IMR-90 (cell line): ENCODE results near the gene DBX1. TPM values are rescaled to one million over a fixed set of nuclear protein-coding genes. Genes with fewer than 3 reads are reported as not detected.

ENCODE experiments used
- ATAC-seq: fragments of 200-7000 bp; cut with Tn5 transposase; 2 replicates; pipeline ENCODE4 v1.9.1; 2020; ENCODE audit warnings: low read depth, mild to moderate bottlenecking, moderate library complexity
- BruUV-seq: library from RNA; stranded (reverse); fragments of 400-500 nt; replicated peaks from 2 replicates; lab custom pipeline; 2021; lab: Mats Ljungman, UMichigan
- CTCF ChIA-PET: fragments of 300-600 bp; formaldehyde crosslinking; extraction: SDS; loops from one replicate; lab custom pipeline; 2021; ENCODE audit warnings: antibody characterized with exemption; lab: Yijun Ruan, JAX
- POLR2A ChIA-PET: fragments of 300-600 bp; sonication (Branson Sonifier 250); formaldehyde crosslinking; loops from one replicate; lab custom pipeline; 2022; ENCODE audit warnings: antibody characterized with exemption; ENCODE audit not compliant: unreplicated experiment; lab: Charles Lee
- DNase-seq: peaks from one replicate; pipeline ENCODE4 v3.0.0; 2013
- H2AFZ ChIP-seq: replicated peaks from 2 replicates; pipeline ENCODE3; 2013; ENCODE audit warnings: low read length, mild to moderate bottlenecking; ENCODE audit not compliant: poor library complexity
- H2AK5ac ChIP-seq: 2 replicates; pipeline ENCODE4 v1.6.1; 2013; ENCODE audit warnings: low read depth, low read length, inconsistent platforms
- H2AK9ac ChIP-seq: replicated peaks from 2 replicates; pipeline ENCODE3; 2013; ENCODE audit warnings: mild to moderate bottlenecking, low read depth, low read length, moderate library complexity; ENCODE audit not compliant: poor library complexity
- H2BK120ac ChIP-seq: 2 replicates; pipeline ENCODE4 v1.6.1; 2013; ENCODE audit warnings: low read depth, low read length, inconsistent platforms
- H2BK15ac ChIP-seq: 3 replicates; pipeline ENCODE4 v1.6.1; 2013; ENCODE audit warnings: low read depth, low read length, inconsistent platforms
- H2BK20ac ChIP-seq: 2 replicates; pipeline ENCODE4 v1.6.1; 2013; ENCODE audit warnings: low read depth, mild to moderate bottlenecking, inconsistent platforms, low read length, moderate library complexity
- H2BK5ac ChIP-seq: 2 replicates; pipeline ENCODE4 v1.6.1; 2013; ENCODE audit warnings: mild to moderate bottlenecking, low read depth, low read length, inconsistent platforms; ENCODE audit not compliant: poor library complexity, severe bottlenecking
- H3K14ac ChIP-seq: replicated peaks from 2 replicates; pipeline ENCODE4 v1.6.1; 2013; ENCODE audit warnings: low read depth, low read length, inconsistent platforms
- H3K18ac ChIP-seq: 2 replicates; pipeline ENCODE4 v1.6.1; 2013; ENCODE audit warnings: low read depth, low read length, control low read depth
- H3K23ac ChIP-seq: 2 replicates; pipeline ENCODE4 v1.6.1; 2013; ENCODE audit warnings: low read depth, low read length, inconsistent platforms
- H3K27ac ChIP-seq: 2 replicates; pipeline ENCODE4 v1.5.1; 2013; ENCODE audit warnings: mild to moderate bottlenecking, control low read depth, low read length; ENCODE audit not compliant: insufficient read depth
- H3K27me3 ChIP-seq: 2 replicates; pipeline ENCODE4 v1.6.1; 2013; ENCODE audit warnings: low read length; ENCODE audit not compliant: control insufficient read depth, insufficient read depth
- H3K36me3 ChIP-seq: 2 replicates; pipeline ENCODE4 v1.6.1; 2013; ENCODE audit warnings: low read length, mixed read lengths; ENCODE audit not compliant: control insufficient read depth, insufficient read depth
- H3K4ac ChIP-seq: 2 replicates; pipeline ENCODE4 v1.6.1; 2013; ENCODE audit warnings: low read depth, low read length, inconsistent platforms
- H3K4me1 ChIP-seq: 2 replicates; pipeline ENCODE4 v1.6.1; 2013; ENCODE audit warnings: low read length, mixed read lengths; ENCODE audit not compliant: control insufficient read depth, insufficient read depth
- H3K4me2 ChIP-seq: 2 replicates; pipeline ENCODE4 v1.6.1; 2013; ENCODE audit warnings: low read depth, mild to moderate bottlenecking, control low read depth, low read length, moderate library complexity
- H3K4me3 ChIP-seq: 2 replicates; pipeline ENCODE4 v1.5.1; 2013; ENCODE audit warnings: low read depth, mild to moderate bottlenecking, control low read depth, low read length, moderate library complexity; ENCODE audit not compliant: insufficient read depth
- H3K56ac ChIP-seq: 2 replicates; pipeline ENCODE4 v1.6.1; 2013; ENCODE audit warnings: low read length, inconsistent platforms; ENCODE audit not compliant: insufficient read depth; ENCODE audit errors: extremely low read depth
- H3K79me1 ChIP-seq, 2 experiments: 2 replicates each; pipeline ENCODE4 v1.6.1; 2013; ENCODE audit warnings: low read length in 2 of 2, inconsistent platforms in 1 of 2, low read depth in 1 of 2
- H3K9ac ChIP-seq: 2 replicates; pipeline ENCODE4 v1.6.1; 2013; ENCODE audit warnings: low read depth, low read length, control low read depth
- H3K9me1 ChIP-seq: 2 replicates; pipeline ENCODE4 v1.6.1; 2013; ENCODE audit warnings: low read length, inconsistent platforms; ENCODE audit not compliant: insufficient read depth
- H3K9me3 ChIP-seq: 2 replicates; pipeline ENCODE4 v1.6.1; 2013; ENCODE audit warnings: low read length; ENCODE audit not compliant: control insufficient read depth, insufficient read depth
- H4K20me1 ChIP-seq: 2 replicates; pipeline ENCODE4 v1.6.1; 2013; ENCODE audit warnings: low read length, inconsistent platforms; ENCODE audit not compliant: insufficient read depth
- H4K5ac ChIP-seq: 2 replicates; pipeline ENCODE4 v1.6.1; 2013; ENCODE audit warnings: mild to moderate bottlenecking, low read depth, low read length, control low read depth
- H4K8ac ChIP-seq, 2 experiments: 2 replicates each; pipeline ENCODE4 v1.6.1; 2013; ENCODE audit warnings: low read depth in 2 of 2, low read length in 2 of 2, control low read depth in 1 of 2, inconsistent platforms in 1 of 2
- H4K91ac ChIP-seq: 2 replicates; pipeline ENCODE4 v1.6.1; 2013; ENCODE audit warnings: low read depth, low read length, inconsistent platforms; ENCODE audit not compliant: insufficient read depth
- BHLHE40 ChIP-seq: fragments of 150-350 bp; IDR thresholded peaks from 2 replicates; pipeline ENCODE4 v1.6.1; 2016; ENCODE audit warnings: mild to moderate bottlenecking, low read depth, low read length
- CEBPB ChIP-seq: IDR thresholded peaks from 2 replicates; pipeline ENCODE4 v1.6.1; 2012; ENCODE audit warnings: low read depth, low read length, improper control_type of control experiment
- CHD1 ChIP-seq: IDR thresholded peaks from 2 replicates; pipeline ENCODE4 v1.6.1; 2012; ENCODE audit warnings: low read depth, low read length, improper control_type of control experiment
- CTCF ChIP-seq: conservative IDR thresholded peaks from 2 replicates; pipeline ENCODE4 v1.5.1; 2012; ENCODE audit warnings: mild to moderate bottlenecking, low read depth, low read length, improper control_type of control experiment
- ELK1 ChIP-seq: fragments of 150-350 bp; IDR thresholded peaks from 2 replicates; pipeline ENCODE4 v1.6.1; 2016; ENCODE audit warnings: low read depth, mild to moderate bottlenecking, low read length, moderate library complexity, borderline replicate concordance
- FOS ChIP-seq: fragments of 150-350 bp; IDR thresholded peaks from 2 replicates; pipeline ENCODE4 v1.6.1; 2016; ENCODE audit warnings: low read depth, low read length
- MAFK ChIP-seq: IDR thresholded peaks from 2 replicates; pipeline ENCODE4 v1.6.1; 2012; ENCODE audit warnings: low read depth, low read length, improper control_type of control experiment
- MAZ ChIP-seq: IDR thresholded peaks from 2 replicates; pipeline ENCODE4 v1.6.1; 2012; ENCODE audit warnings: low read depth, mild to moderate bottlenecking, low read length, improper control_type of control experiment, moderate library complexity, borderline replicate concordance
- MXI1 ChIP-seq: IDR thresholded peaks from 2 replicates; pipeline ENCODE4 v1.6.1; 2012; ENCODE audit warnings: low read depth, mild to moderate bottlenecking, low read length, moderate library complexity, borderline replicate concordance
- NFE2L2 ChIP-seq: fragments of 150-350 bp; IDR thresholded peaks from 2 replicates; pipeline ENCODE4 v1.6.1; 2016; ENCODE audit warnings: low read depth, mild to moderate bottlenecking, low read length
- POLR2A ChIP-seq: IDR thresholded peaks from 2 replicates; pipeline ENCODE4 v1.6.1; 2012; ENCODE audit warnings: mild to moderate bottlenecking, low read depth, low read length
- RAD21 ChIP-seq: IDR thresholded peaks from 2 replicates; pipeline ENCODE4 v1.6.1; 2012; ENCODE audit warnings: low read length, improper control_type of control experiment
- RCOR1 ChIP-seq: IDR thresholded peaks from 2 replicates; pipeline ENCODE4 v1.6.1; 2012; ENCODE audit warnings: mild to moderate bottlenecking, low read length, improper control_type of control experiment; ENCODE audit not compliant: insufficient replicate concordance
- RFX5 ChIP-seq: IDR thresholded peaks from 2 replicates; pipeline ENCODE4 v1.8.0; 2012; ENCODE audit warnings: low read depth, mild to moderate bottlenecking, low read length, moderate library complexity
- SMC3 ChIP-seq: fragments of 150-350 bp; IDR thresholded peaks from 2 replicates; pipeline ENCODE4 v1.6.1; 2016; ENCODE audit warnings: low read depth, mild to moderate bottlenecking, antibody characterized with exemption, low read length, moderate library complexity
- USF2 ChIP-seq: fragments of 150-350 bp; IDR thresholded peaks from 2 replicates; pipeline ENCODE4 v1.6.1; 2017; ENCODE audit warnings: mild to moderate bottlenecking, antibody characterized with exemption, low read length, low read depth
- WGBS, 2 experiments: methylation state at CpG; one replicate each; pipeline versions ENCODE4 v1.1.5 to v1.1.7; 2013; ENCODE audit warnings: missing lambda C conversion rate in 2 of 2; ENCODE audit not compliant: insufficient read length in 1 of 2; ENCODE audit errors: extremely low coverage in 2 of 2; 5-methylcytosine and 5-hydroxymethylcytosine counted together
- dilution Hi-C: fragments of 300-500 bp; cut with HindIII; formaldehyde crosslinking; loops from one replicate; pipeline ENCODE4 v1.14.3; 2018; ENCODE audit warnings: low sequenced_read_pairs; ENCODE audit not compliant: unreplicated experiment
- in situ Hi-C: fragments of 300-500 bp; cut with MboI; formaldehyde crosslinking; loops from 3 replicates; pipeline ENCODE4 v1.14.3; 2019; ENCODE audit warnings: low sequenced_read_pairs, inconsistent platforms, mixed read lengths
- intact Hi-C: fragments of 100-400 bp; cut with micrococcal nuclease; formaldehyde crosslinking; loops from 2 replicates; pipeline ENCODE4 v1.10.0; 2022
- polyA plus RNA-seq, 3 experiments: library from polyadenylated mRNA; depleted of rRNA; stranded (reverse); fragments of >200 nt; gene quantifications; 2 replicates each; pipeline ENCODE4 v1.2.3, GENCODE V29; 2012; ENCODE audit warnings: low replicate concordance in 1 of 3
- total RNA-seq: library from RNA; depleted of rRNA; stranded (reverse); fragments of >200 nt; gene quantifications from 2 replicates; pipeline ENCODE4 v1.2.3, GENCODE V29; 2012

DBX1 gene
- total and polyA plus RNA-seq, 2 of the 4 experiments (the other 2 are of a cell fraction) = not detected

- in situ Hi-C loops = no loop called here
- no peak for ATAC-seq
- BruUV-seq = no TSS peak
Observed at GRCh38 chr11:20163783-20164481, 3.7 kb upstream of the DBX1 start.

More at GRCh38 chr11:20163783-20164481, 3.7 kb upstream of the DBX1 start:
- Histone ChIP-seq H3K4me3 (no peak overlapping the region), H3K27ac (no peak overlapping the region), H3K4ac (no peak overlapping the region), H2BK120ac (no peak overlapping the region), H2AK9ac (no peak overlapping the region), H3K4me2 (peak overlapping the region; percentile 84; the same call in 1 of the 2 replicates), H3K18ac (no peak overlapping the region), H4K91ac (no peak overlapping the region), H3K23ac (no peak overlapping the region), H2BK20ac (no peak overlapping the region), H3K36me3 (no peaks in the 10 kb centered on the region), H2BK5ac (no peak overlapping the region), H3K56ac (no peak overlapping the region), H4K8ac (no peak overlapping the region), H2AFZ (no peak overlapping the region), H4K5ac (no peak overlapping the region), H3K79me1 (no peaks in the 10 kb centered on the region), H3K9me1 (no peaks in the 10 kb centered on the region), H3K9me3 (peaks cover 13% of the 10 kb centered on the region), H2BK15ac (no peak overlapping the region), H3K4me1 (no peaks in the 10 kb centered on the region), H3K27me3 (peaks cover 74% of the 10 kb centered on the region), H3K14ac (no peak overlapping the region), H3K9ac (no peak overlapping the region), H4K20me1 (no peaks in the 10 kb centered on the region; the same call in 1 of the 2 replicates), H2AK5ac (no peak overlapping the region)
- DNase-seq = no peak
- CTCF ChIA-PET = no interaction called here
- POLR2A ChIA-PET = no interaction called here
- intact Hi-C loops = no loop called here
- TF ChIP-seq MAZ (no peak), RAD21 (no peak), MXI1 (no peak), SMC3 (no peak), RCOR1 (no peak), RFX5 (no peak), NFE2L2 (no peak), CHD1 (no peak), MAFK (no peak), BHLHE40 (no peak), POLR2A (no peak), ELK1 (no peak), CTCF (no peak), USF2 (no peak), FOS (no peak), CEBPB (no peak)
- WGBS, 2 experiments = no CpG with 5 or more reads among the region's 26 CpGs
- dilution Hi-C loops = no loop called here
